Right lobe of liver (tissue), 4 donors: Measurements from ENCODE around the gene ZNF394.

Source experiments
- POLR2A ChIP-seq: fragments of 450-650 bp; IDR thresholded peaks from one replicate; pipeline ENCODE4 v1.6.1; 2017; ENCODE audit warnings: antibody characterized with exemption, mild to moderate bottlenecking
- TF ChIP-seq, protein P1 (sequence below), 4 donors: fragments of 200-600 bp in 3 of 4; fragments of 450-650 bp in 1 of 4; IDR thresholded peaks; one replicate each; pipeline versions ENCODE4 v1.5.1 to v1.8.0; 2016 to 2022; ENCODE audit warnings: antibody characterized with exemption in 4 of 4, mild to moderate bottlenecking in 2 of 4
- donor health status: DM: no; HTN: no; CAD: no.
- donor health status: DM: no; HTN: no; CAD: no.
- donor health status: DM: no; HTN: yes; CAD: no.

DNA sequence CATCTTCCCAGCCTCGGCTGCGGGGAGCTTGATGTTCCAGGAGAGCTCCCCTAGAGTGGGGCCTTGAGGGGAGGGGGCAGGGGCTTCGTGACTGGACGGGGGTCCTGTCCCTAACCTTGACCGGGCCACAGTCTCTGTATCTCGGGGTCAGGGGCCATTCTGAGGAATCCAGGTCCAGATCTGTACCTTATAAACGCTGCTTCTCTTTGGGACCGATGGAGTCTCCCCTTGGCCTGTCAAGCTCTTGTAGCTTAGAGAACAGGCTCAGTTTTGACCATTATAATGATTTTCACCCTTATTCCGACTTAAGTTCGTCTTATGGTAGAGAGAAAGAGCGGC lies 5.2 kb upstream of the ZNF394 start:
- TF ChIP-seq, protein P1, sequence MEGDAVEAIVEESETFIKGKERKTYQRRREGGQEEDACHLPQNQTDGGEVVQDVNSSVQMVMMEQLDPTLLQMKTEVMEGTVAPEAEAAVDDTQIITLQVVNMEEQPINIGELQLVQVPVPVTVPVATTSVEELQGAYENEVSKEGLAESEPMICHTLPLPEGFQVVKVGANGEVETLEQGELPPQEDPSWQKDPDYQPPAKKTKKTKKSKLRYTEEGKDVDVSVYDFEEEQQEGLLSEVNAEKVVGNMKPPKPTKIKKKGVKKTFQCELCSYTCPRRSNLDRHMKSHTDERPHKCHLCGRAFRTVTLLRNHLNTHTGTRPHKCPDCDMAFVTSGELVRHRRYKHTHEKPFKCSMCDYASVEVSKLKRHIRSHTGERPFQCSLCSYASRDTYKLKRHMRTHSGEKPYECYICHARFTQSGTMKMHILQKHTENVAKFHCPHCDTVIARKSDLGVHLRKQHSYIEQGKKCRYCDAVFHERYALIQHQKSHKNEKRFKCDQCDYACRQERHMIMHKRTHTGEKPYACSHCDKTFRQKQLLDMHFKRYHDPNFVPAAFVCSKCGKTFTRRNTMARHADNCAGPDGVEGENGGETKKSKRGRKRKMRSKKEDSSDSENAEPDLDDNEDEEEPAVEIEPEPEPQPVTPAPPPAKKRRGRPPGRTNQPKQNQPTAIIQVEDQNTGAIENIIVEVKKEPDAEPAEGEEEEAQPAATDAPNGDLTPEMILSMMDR (IDR thresholded peaks at IDR 0.05): no peak
- TF ChIP-seq POLR2A: no peak
